IMR-90 (cell line): ENCODE measurements around the gene KCNMB2. TPM values are rescaled to one million over a fixed set of nuclear protein-coding genes. Genes with fewer than 3 reads are reported as not detected.
"Not testable (repeated sequence)": the region's sequence is repeated elsewhere in the genome, so short reads cannot be mapped to it uniquely, and the experiment has no call there.

Source experiments
- ATAC-seq: fragments of 200-7000 bp; cut with Tn5 transposase; 2 replicates; pipeline ENCODE4 v1.9.1; 2020; ENCODE audit warnings: low read depth, mild to moderate bottlenecking, moderate library complexity
- BruUV-seq: library from RNA; stranded (reverse); fragments of 400-500 nt; replicated peaks from 2 replicates; lab custom pipeline; 2021; lab: Mats Ljungman, UMichigan
- CTCF ChIA-PET: fragments of 300-600 bp; formaldehyde crosslinking; extraction: SDS; loops from one replicate; lab custom pipeline; 2021; ENCODE audit warnings: antibody characterized with exemption; lab: Yijun Ruan, JAX
- POLR2A ChIA-PET: fragments of 300-600 bp; sonication (Branson Sonifier 250); formaldehyde crosslinking; loops from one replicate; lab custom pipeline; 2022; ENCODE audit warnings: antibody characterized with exemption; ENCODE audit not compliant: unreplicated experiment; lab: Charles Lee
- DNase-seq: peaks from one replicate; pipeline ENCODE4 v3.0.0; 2013
- H2AFZ ChIP-seq: replicated peaks from 2 replicates; pipeline ENCODE3; 2013; ENCODE audit warnings: low read length, mild to moderate bottlenecking; ENCODE audit not compliant: poor library complexity
- H2AK5ac ChIP-seq: 2 replicates; pipeline ENCODE4 v1.6.1; 2013; ENCODE audit warnings: low read depth, low read length, inconsistent platforms
- H2AK9ac ChIP-seq: replicated peaks from 2 replicates; pipeline ENCODE3; 2013; ENCODE audit warnings: mild to moderate bottlenecking, low read depth, low read length, moderate library complexity; ENCODE audit not compliant: poor library complexity
- H2BK120ac ChIP-seq: 2 replicates; pipeline ENCODE4 v1.6.1; 2013; ENCODE audit warnings: low read depth, low read length, inconsistent platforms
- H2BK15ac ChIP-seq: 3 replicates; pipeline ENCODE4 v1.6.1; 2013; ENCODE audit warnings: low read depth, low read length, inconsistent platforms
- H2BK20ac ChIP-seq: 2 replicates; pipeline ENCODE4 v1.6.1; 2013; ENCODE audit warnings: low read depth, mild to moderate bottlenecking, inconsistent platforms, low read length, moderate library complexity
- H2BK5ac ChIP-seq: 2 replicates; pipeline ENCODE4 v1.6.1; 2013; ENCODE audit warnings: mild to moderate bottlenecking, low read depth, low read length, inconsistent platforms; ENCODE audit not compliant: poor library complexity, severe bottlenecking
- H3K14ac ChIP-seq: replicated peaks from 2 replicates; pipeline ENCODE4 v1.6.1; 2013; ENCODE audit warnings: low read depth, low read length, inconsistent platforms
- H3K18ac ChIP-seq: 2 replicates; pipeline ENCODE4 v1.6.1; 2013; ENCODE audit warnings: low read depth, low read length, control low read depth
- H3K23ac ChIP-seq: 2 replicates; pipeline ENCODE4 v1.6.1; 2013; ENCODE audit warnings: low read depth, low read length, inconsistent platforms
- H3K27ac ChIP-seq: 2 replicates; pipeline ENCODE4 v1.5.1; 2013; ENCODE audit warnings: mild to moderate bottlenecking, control low read depth, low read length; ENCODE audit not compliant: insufficient read depth
- H3K27me3 ChIP-seq: 2 replicates; pipeline ENCODE4 v1.6.1; 2013; ENCODE audit warnings: low read length; ENCODE audit not compliant: control insufficient read depth, insufficient read depth
- H3K36me3 ChIP-seq: 2 replicates; pipeline ENCODE4 v1.6.1; 2013; ENCODE audit warnings: low read length, mixed read lengths; ENCODE audit not compliant: control insufficient read depth, insufficient read depth
- H3K4ac ChIP-seq: 2 replicates; pipeline ENCODE4 v1.6.1; 2013; ENCODE audit warnings: low read depth, low read length, inconsistent platforms
- H3K4me1 ChIP-seq: 2 replicates; pipeline ENCODE4 v1.6.1; 2013; ENCODE audit warnings: low read length, mixed read lengths; ENCODE audit not compliant: control insufficient read depth, insufficient read depth
- H3K4me2 ChIP-seq: 2 replicates; pipeline ENCODE4 v1.6.1; 2013; ENCODE audit warnings: low read depth, mild to moderate bottlenecking, control low read depth, low read length, moderate library complexity
- H3K4me3 ChIP-seq: 2 replicates; pipeline ENCODE4 v1.5.1; 2013; ENCODE audit warnings: low read depth, mild to moderate bottlenecking, control low read depth, low read length, moderate library complexity; ENCODE audit not compliant: insufficient read depth
- H3K56ac ChIP-seq: 2 replicates; pipeline ENCODE4 v1.6.1; 2013; ENCODE audit warnings: low read length, inconsistent platforms; ENCODE audit not compliant: insufficient read depth; ENCODE audit errors: extremely low read depth
- H3K79me1 ChIP-seq, 2 experiments: 2 replicates each; pipeline ENCODE4 v1.6.1; 2013; ENCODE audit warnings: low read length in 2 of 2, inconsistent platforms in 1 of 2, low read depth in 1 of 2
- H3K9ac ChIP-seq: 2 replicates; pipeline ENCODE4 v1.6.1; 2013; ENCODE audit warnings: low read depth, low read length, control low read depth
- H3K9me1 ChIP-seq: 2 replicates; pipeline ENCODE4 v1.6.1; 2013; ENCODE audit warnings: low read length, inconsistent platforms; ENCODE audit not compliant: insufficient read depth
- H3K9me3 ChIP-seq: 2 replicates; pipeline ENCODE4 v1.6.1; 2013; ENCODE audit warnings: low read length; ENCODE audit not compliant: control insufficient read depth, insufficient read depth
- H4K20me1 ChIP-seq: 2 replicates; pipeline ENCODE4 v1.6.1; 2013; ENCODE audit warnings: low read length, inconsistent platforms; ENCODE audit not compliant: insufficient read depth
- H4K5ac ChIP-seq: 2 replicates; pipeline ENCODE4 v1.6.1; 2013; ENCODE audit warnings: mild to moderate bottlenecking, low read depth, low read length, control low read depth
- H4K8ac ChIP-seq, 2 experiments: 2 replicates each; pipeline ENCODE4 v1.6.1; 2013; ENCODE audit warnings: low read depth in 2 of 2, low read length in 2 of 2, control low read depth in 1 of 2, inconsistent platforms in 1 of 2
- H4K91ac ChIP-seq: 2 replicates; pipeline ENCODE4 v1.6.1; 2013; ENCODE audit warnings: low read depth, low read length, inconsistent platforms; ENCODE audit not compliant: insufficient read depth
- WGBS, 2 experiments: methylation state at CpG; one replicate each; pipeline versions ENCODE4 v1.1.5 to v1.1.7; 2013; ENCODE audit warnings: missing lambda C conversion rate in 2 of 2; ENCODE audit not compliant: insufficient read length in 1 of 2; ENCODE audit errors: extremely low coverage in 2 of 2; 5-methylcytosine and 5-hydroxymethylcytosine counted together
- dilution Hi-C: fragments of 300-500 bp; cut with HindIII; formaldehyde crosslinking; loops from one replicate; pipeline ENCODE4 v1.14.3; 2018; ENCODE audit warnings: low sequenced_read_pairs; ENCODE audit not compliant: unreplicated experiment
- in situ Hi-C: fragments of 300-500 bp; cut with MboI; formaldehyde crosslinking; loops from 3 replicates; pipeline ENCODE4 v1.14.3; 2019; ENCODE audit warnings: low sequenced_read_pairs, inconsistent platforms, mixed read lengths
- intact Hi-C: fragments of 100-400 bp; cut with micrococcal nuclease; formaldehyde crosslinking; loops from 2 replicates; pipeline ENCODE4 v1.10.0; 2022
- polyA plus RNA-seq, 3 experiments: library from polyadenylated mRNA; depleted of rRNA; stranded (reverse); fragments of >200 nt; gene quantifications; 2 replicates each; pipeline ENCODE4 v1.2.3, GENCODE V29; 2012; ENCODE audit warnings: low replicate concordance in 1 of 3
- total RNA-seq: library from RNA; depleted of rRNA; stranded (reverse); fragments of >200 nt; gene quantifications from 2 replicates; pipeline ENCODE4 v1.2.3, GENCODE V29; 2012

Gene KCNMB2
- total and polyA plus RNA-seq, 2 of the 4 experiments (the other 2 are of a cell fraction), result not detected

DNA sequence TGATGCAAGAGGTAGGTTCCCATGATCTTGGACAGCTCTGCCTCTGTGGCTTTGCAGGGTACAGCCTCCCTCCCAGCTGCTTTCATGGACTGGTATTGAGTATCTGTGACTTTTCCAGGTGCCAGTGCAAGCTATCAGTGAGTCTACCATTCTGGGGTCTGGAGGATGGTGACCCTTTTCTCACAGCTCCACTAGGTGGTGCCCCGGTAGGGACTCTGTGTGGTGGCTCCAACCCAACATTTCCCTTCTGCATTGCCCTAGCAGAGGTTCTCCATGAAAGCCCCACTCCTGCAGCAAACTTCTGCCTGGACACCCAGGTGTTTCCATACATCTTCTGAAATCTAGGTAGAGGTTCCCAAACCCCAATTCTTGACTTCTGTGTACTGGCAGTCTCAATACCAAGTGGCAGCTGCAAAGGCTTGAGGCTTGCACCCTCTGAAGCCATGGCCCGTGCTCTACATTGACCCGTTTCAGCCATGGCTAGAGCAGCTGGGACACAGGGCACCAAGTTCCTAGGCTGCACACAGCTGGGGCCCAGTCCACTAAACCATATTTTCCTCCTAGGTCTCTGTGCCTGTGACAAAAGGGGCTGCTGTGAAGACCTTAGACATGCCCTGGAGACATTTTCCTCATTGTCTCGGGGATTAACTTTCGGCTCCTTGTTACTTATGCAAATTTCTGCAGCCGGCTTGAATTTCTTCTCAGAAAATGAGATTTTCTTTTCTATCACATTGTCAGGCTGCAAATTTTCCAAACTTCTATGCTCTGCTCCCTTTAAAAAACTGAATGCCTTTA lies 209.8 kb downstream of the KCNMB2 start:
- H3K4me1 ChIP-seq, dilution Hi-C loops, BruUV-seq, H2BK15ac ChIP-seq, H3K9me3 ChIP-seq, H3K23ac ChIP-seq, in situ Hi-C loops, H2BK120ac ChIP-seq, H4K20me1 ChIP-seq, H3K14ac ChIP-seq, POLR2A ChIA-PET, H3K4ac ChIP-seq, DNase-seq, H2BK20ac ChIP-seq, CTCF ChIA-PET, H3K4me2 ChIP-seq, H3K27me3 ChIP-seq, H2AK9ac ChIP-seq, H3K9me1 ChIP-seq, H3K36me3 ChIP-seq, H4K5ac ChIP-seq, H3K56ac ChIP-seq, intact Hi-C loops, H2AK5ac ChIP-seq, H4K8ac ChIP-seq, ATAC-seq, H2AFZ ChIP-seq, H4K91ac ChIP-seq, H2BK5ac ChIP-seq, H3K27ac ChIP-seq, H3K4me3 ChIP-seq, H3K79me1 ChIP-seq, H3K9ac ChIP-seq, H3K18ac ChIP-seq: not testable (repeated sequence)
- 62% methylated on average over 2 of the region's 6 CpGs; no CpG with 5 or more reads in 1 of the 2 experiments for WGBS, 2 experiments
